OCI-LY1 (cell line): Measurements from ENCODE around the gene ZNF385C.

Source experiments
- CTCF ChIP-seq: fragments of 200-600 bp; sonication (generic), shearing (Covaris generic); IDR thresholded peaks from 2 replicates; pipeline ENCODE4 v1.5.1; 2017; ENCODE audit warnings: mild to moderate bottlenecking, antibody characterized with exemption, low read length, moderate library complexity, mixed read lengths
- EZH2 ChIP-seq: fragments of 200-600 bp; sonication (generic), shearing (Covaris generic); IDR thresholded peaks from 2 replicates; pipeline ENCODE4 v1.8.0; 2017; ENCODE audit warnings: borderline replicate concordance, mixed run types, mild to moderate bottlenecking, antibody characterized with exemption, low read length, moderate library complexity, mixed read lengths

- TF ChIP-seq CTCF = no peak
- TF ChIP-seq EZH2 = no peak
Measured at GRCh38 chr17:41987642-41988041, 110.6 kb downstream of the ZNF385C start.
